DLD1 (cell line): Measurements from ENCODE around the gene FKBP7.
"Not testable (repeated sequence)": the region's sequence is repeated elsewhere in the genome, so short reads cannot be mapped to it uniquely, and the experiment has no call there.

ENCODE experiments used
- in situ Hi-C: cut with HindIII; loops from 2 replicates; pipeline ENCODE4 v1.10.0; 2017; ENCODE audit warnings: low sequenced_read_pairs

The FKBP7 gene

GRCh38 chr2:178491612-178492011 is 13.2 kb upstream of the FKBP7 start:
- in situ Hi-C loops: no loop called here

- in situ Hi-C loops: no loop called here
Observed at GRCh38 chr2:178485356-178485755, 7.0 kb upstream of the FKBP7 start.

DNA sequence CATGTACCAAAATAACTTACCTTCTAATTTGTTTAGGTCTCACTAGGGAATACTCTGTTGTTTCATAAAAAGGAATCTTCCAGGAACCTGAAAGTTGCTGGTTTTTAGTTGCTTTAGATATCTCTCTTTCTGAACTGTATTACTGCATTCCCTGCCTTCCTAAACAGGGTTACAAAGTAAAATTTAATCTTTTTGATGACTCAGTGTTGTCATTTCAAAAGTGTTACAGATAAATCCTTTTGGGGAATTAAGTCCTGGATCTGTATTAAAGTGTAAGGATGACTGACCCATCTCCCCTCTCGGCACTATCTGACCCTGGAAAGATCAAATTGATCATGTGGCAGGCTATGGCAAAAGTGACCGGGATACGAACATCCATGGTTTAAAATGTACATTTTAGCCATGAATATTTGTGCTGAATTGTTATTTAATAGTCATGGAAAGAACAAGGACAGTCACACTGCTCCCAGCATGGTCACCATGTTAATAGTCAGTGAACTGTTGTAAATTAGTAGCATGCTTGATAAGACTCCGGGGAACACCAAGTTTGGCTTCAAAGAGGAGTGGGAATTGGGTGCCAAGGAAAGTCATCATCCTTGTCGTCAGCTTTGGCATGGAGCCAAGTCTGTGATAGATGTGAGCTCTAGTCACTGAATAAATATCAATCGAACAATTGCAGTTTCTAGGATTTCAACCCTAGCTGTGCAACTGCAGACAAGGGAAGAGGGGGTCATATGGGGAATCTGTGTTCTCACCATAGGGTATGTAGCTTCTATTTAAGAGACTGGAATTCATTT is 6.0 kb upstream of the FKBP7 start:
- in situ Hi-C loops: no loop called here

GRCh38 chr2:178482437-178482836 is 4.0 kb upstream of the FKBP7 start:
- in situ Hi-C loops: no loop called here

DNA sequence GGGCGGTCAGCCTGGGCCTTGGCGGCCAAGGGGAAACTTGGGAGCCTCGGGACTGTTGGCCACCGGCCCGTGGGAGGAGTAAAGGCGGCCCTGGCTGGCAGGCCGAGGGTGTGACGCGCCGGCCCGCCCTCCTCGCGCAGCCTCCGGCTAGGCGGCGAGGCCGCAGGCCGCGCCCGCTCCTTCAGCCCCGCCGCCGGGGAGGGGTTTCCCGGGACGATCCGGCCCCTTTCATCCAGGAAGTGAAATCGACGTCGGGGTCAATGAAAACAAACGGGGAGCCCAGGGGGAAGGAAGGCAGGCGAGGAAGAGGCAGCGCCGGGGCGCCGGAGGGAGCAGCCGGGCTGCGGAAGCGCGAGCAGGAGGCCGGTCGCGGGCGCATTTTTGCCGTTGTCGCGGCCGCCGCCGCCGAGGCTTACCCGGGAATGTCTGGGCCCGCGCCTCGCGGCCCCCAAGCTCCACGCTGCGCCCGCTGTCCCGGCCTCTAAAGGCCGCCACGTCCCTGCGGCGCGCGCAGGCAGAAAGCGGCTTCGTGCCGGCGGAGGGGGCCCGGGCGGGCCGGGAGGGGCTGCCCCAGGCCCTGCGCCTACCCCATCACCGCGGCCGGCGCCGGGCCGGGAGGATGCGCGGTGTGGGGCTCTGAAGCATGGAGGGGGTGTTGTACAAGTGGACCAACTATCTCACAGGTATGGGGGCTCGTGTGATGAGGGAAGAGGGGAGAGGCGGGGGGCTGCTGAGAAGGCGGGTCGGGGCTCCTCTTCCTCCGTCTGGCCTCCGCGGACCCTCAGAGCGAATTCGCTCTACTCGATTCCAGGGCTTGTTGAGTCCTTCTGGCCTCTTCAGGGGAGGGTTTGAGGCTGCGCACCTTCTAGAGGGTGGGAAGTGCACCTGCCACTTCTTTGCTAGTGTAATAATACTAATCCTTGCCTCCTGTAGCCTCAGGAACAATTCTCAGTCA is 2.1 kb upstream of the FKBP7 start, which contains the start of gene PLEKHA3:
TSS of gene PLEKHA3 (plus strand) at position 231 of the 955 bp plus-strand sequence. CDS start at position 644, 413 bp downstream.
- in situ Hi-C loops: no loop called here

DNA sequence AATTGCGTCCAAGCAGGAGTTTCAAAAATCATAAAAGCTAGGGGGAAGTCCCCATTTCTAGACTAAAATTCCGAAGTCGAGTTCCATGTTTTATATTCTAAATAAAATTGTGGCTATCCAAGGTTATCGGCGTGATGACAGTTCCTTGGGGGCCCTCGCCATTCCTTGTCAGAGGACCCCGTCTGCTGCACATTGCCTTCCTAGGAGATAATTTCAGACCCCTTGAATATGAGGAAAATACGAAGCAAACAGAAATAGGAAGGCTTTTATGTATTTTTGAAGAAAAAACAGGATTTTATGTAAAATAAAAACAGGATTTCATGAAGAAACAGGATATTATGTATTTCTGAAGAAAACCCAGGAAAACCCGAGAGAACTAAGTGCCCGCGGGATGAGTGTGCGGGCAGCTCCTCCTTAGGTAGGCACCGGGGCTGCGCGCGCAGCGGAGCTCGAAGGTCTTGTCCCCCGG is 1.4 kb upstream of the FKBP7 start:
- in situ Hi-C loops: no loop called here

GRCh38 chr2:178479275-178479616 is 846 bp upstream of the FKBP7 start:
- in situ Hi-C loops: no loop called here

DNA sequence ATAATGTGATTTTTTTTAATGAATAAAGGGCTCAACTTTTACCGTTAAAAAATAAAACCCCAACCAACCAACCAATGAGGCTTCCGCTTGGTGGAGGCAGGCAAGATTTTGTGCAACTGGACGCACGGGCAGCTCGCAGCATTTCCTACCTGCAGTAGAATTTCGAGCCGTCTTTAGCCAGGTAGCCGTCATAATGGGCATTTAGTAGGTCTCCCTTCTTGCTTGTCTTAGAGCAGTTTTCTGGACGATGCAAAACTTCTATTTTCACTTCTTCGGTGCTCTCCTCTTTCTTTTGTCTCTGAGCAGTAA is 316 bp downstream of the FKBP7 start:
- in situ Hi-C loops: no loop called here

- in situ Hi-C loops: no loop called here
Observed at GRCh38 chr2:178477443-178478129, 814 bp downstream of the FKBP7 start.

GRCh38 chr2:178476477-178476876 is 1.9 kb downstream of the FKBP7 start:
- in situ Hi-C loops: no loop called here

DNA sequence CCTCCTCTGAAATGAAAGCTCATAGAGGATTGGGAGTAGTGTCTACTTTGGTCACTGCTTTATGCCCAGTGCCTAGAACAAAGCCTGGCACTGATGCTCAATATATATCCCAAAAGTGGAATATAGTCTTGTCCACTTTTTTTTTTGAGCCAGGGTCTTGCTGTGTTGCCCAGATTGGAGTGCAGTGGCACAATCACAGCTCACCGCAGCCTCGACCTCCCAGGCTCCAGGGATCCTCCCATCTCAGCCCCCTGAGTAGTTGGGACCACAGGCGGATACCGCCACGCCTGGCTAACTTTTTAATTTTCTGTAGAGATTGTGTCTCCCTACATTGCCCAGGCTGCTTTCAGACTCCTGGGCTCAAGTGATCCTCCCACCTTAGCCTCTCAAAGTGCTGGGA is 3.8 kb downstream of the FKBP7 start:
- in situ Hi-C loops: no loop called here

GRCh38 chr2:178473931-178474330 is 4.5 kb downstream of the FKBP7 start:
- in situ Hi-C loops: no loop called here

DNA sequence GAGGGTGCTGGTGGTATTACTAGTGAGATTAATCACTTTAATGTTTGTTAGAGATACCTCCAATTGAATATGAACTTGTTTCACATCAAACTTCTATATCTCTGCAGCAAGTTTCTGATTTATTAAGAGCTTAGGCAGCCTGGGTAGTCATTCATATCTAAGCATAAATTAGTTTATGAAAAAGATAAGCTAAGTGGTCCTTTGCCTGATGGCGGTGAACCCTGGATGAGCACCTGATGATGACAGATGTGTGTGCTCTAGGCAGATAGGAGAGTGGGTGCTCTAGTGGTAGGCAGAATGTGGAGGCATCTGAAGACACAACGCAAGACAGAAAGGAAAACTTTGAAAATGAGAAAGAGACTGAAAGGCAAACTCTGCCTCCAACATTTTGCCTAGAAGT is 5.0 kb downstream of the FKBP7 start:
- in situ Hi-C loops: no loop called here

DNA sequence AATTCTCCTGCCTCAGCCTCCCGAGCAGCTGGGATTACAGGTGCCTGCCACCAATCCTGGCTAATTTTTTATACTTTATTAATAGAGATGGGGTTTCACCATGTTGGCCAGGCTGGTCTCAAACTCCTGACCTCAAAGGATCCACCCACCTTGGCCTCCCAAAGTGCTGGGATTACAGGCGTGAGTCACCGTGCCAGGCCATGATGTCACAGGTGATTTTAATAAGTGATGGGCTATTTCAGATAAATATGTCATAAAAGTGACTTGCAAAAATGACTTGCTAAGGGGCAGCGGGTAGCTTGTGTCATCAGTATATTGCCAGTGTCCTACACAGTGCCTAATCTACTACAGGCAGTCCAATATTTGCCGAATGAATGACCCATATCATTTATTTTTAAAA is 7.1 kb downstream of the FKBP7 start:
- in situ Hi-C loops: not testable (repeated sequence)

DNA sequence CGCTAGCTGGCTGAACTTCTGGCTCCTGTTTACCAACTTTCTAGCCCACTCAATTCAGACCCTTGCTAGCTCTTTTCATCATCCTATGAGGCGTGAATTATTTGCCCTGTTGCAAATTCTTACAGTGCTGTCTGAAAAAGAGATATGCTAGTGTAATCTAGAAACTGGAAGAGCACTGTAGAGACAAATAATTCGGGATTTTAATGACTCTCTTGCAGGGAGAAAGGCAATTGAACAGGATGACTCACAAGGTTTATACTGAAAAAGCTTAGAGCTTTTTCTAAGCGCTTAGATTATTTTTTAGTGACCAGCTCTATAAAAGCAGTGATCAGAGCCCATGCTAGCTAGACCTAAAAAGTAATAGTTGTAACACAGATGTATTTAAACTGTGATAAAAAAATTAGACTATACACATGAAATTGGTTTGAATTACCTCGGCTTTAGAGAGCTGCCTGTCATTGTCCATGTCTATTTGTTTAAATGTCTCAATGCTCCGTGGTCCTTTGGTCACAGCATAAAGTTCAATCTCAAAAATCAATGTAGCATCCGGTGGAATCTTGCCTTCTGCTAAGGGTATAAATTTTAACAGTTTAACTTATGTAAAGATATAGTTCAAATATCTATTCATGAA is 9.1 kb downstream of the FKBP7 start:
- in situ Hi-C loops: no loop called here

- in situ Hi-C loops: no loop called here
Observed at GRCh38 chr2:178457390-178457886, 21.0 kb downstream of the FKBP7 start.

GRCh38 chr2:178455947-178456346 is 22.5 kb downstream of the FKBP7 start:
- in situ Hi-C loops: no loop called here

GRCh38 chr2:178452870-178453269 is 25.5 kb downstream of the FKBP7 start:
- in situ Hi-C loops: no loop called here

DNA sequence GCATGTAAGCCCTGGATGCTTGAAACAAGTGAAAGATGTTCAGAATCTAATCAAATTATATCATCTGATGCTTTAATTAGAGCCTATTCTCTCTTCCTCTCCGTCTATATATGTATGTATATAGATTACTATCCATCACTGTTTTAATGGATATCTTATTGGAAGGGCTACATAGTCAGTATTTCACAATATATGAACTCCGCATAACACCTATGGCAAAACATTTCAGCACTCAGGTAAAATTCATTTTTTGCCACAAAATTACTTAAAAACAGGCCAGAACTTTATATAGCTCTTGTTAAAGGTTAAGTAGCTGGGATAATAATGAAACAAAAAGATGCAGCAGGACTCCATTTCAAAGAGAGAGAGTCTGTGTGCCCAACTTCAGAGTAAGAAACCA is 26.1 kb downstream of the FKBP7 start:
- in situ Hi-C loops: no loop called here

DNA sequence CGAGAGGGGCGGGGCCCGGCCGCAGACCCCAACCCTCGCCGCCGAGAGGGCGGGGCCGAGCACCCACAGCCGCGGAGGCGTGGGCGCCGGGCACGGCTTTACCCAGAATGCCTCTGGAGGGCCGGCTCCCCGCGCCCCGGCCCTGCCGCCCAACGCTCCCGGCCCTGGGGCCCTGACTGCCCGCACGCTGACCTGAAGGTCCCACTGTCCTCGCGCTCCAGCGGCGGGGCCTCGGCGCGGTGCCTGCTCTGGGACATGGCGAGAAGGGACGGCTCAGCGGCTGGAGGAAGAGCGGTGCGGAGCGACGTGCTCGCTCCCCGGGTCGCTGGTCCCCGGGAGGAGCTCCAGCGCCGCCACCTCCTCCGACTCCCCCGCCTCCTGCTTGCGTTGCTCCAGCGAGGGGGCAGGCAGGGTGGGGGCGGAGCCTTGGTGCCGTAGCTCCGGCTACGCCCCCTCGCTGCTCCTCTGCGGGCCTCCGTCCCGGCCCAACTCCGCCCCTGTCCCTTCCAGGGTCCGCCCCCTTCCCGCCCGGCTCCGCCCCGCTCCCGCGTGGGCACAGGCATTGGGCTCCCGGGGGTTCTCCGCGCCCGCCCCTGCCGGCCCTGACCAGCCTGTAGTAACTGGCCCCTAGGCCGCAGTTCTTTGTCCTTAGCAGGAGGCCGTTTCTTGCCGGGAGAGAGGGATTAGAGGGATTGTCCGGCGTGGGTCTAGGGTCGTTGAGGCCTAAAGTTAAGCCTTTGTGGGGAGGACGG is 27.4 kb downstream of the FKBP7 start, which contains the start of the genes PJVK and PRKRA:
TSS of gene PJVK (plus strand) at position 605 of the 752 bp plus-strand sequence. CDS start 2,032 bp downstream, outside the sequence.
TSS of gene PRKRA (minus strand) at position 402 of the 752 bp plus-strand sequence. CDS start at position 257, 145 bp downstream.
- in situ Hi-C loops: no loop called here
